ENCODE data around the gene NTM. TPM values are rescaled to one million over a fixed set of nuclear protein-coding genes. Genes with fewer than 3 reads are reported as not detected.

NTM gene
- total RNA-seq, 1 donor from 2014 or later = not detected

DNA sequence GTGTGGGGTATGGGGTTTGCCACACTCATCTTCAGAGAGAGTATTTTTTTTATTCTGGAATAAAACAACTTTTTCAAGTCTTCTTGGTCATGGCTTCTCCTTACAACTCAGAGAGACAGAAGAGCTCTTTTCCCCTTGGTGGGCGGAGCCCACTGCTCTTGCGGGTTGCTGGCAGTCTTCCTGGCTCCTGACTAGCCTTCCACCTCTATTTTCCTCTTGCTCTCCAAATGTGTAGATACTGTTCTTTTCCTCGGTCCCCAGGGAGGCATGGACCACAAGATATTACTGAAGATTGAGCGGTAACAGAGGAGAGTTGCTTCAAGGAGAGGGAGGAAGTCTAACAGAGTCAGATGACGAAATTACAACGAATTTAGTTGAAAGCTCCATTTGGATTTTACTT lies 210.6 kb downstream of the NTM start:
- intact Hi-C loops (cut with micrococcal nuclease) = no loop called here
- no peak for DNase-seq (ENCODE audit: low spot score)
- H3K4me3 Mint-ChIP-seq = no peak overlapping the region
- H3K9me3 Mint-ChIP-seq = no peaks in the 10 kb centered on the region
- H3K4me1 Mint-ChIP-seq (ENCODE audit: low read depth) = no peaks in the 10 kb centered on the region
- H3K27me3 Mint-ChIP-seq (ENCODE audit: insufficient read depth) = no peaks in the 10 kb centered on the region
- H3K36me3 Mint-ChIP-seq (ENCODE audit: low read depth) = no peaks in the 10 kb centered on the region
- no peak overlapping the region for H3K27ac Mint-ChIP-seq

DNA sequence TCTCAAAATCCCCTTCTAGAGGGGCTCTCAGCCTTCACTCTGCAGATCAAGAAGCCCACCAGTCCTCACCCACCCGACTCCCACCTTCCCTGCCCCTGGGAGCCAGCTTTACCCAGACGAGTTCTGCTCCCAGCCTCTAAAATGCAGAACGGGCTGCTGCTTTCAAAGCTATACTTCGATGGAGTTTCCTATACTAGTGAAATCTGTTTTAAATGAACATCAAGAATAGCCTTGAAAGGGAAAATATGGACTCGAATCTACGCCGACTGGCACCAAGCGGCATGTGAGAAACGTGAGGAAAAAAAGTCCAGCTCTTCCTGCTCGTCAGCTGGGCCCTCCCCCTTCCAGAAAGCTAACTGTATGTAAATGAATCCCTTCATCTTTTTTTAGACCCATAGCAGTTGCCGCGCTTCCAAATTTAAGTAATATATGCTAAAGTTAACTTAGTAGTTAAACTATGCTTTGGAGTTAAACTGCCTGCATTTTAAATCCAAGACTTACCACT lies 211.7 kb downstream of the NTM start:
- no peaks in the 10 kb centered on the region for H3K36me3 Mint-ChIP-seq (ENCODE audit: low read depth)
- H3K4me3 Mint-ChIP-seq = no peak overlapping the region
- DNase-seq (ENCODE audit: low spot score) = no peak
- no peaks in the 10 kb centered on the region for H3K4me1 Mint-ChIP-seq (ENCODE audit: low read depth)
- intact Hi-C loops (cut with micrococcal nuclease) = no loop called here
- no peaks in the 10 kb centered on the region for H3K27me3 Mint-ChIP-seq (ENCODE audit: insufficient read depth)
- H3K9me3 Mint-ChIP-seq = no peaks in the 10 kb centered on the region
- H3K27ac Mint-ChIP-seq = no peak overlapping the region

DNA sequence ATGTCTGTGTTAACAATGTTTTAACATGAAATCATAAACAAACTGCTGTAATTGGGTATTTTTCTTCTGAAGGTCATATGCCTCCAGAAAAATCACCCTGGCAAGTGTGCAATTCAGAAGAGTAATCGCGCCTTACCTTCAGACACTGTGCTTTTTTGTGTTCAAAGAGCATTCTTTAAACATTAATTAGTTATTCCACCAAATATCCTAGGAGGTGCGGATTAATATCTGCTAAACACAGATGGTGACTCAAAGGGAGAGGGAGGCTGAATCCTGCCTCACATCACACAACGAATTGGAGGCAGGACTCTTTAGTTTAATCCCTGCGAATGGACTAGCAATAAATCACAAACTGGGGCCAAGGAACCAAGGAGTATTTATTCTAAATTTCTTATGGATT lies 213.0 kb downstream of the NTM start:
- H3K36me3 Mint-ChIP-seq (ENCODE audit: low read depth) = no peaks in the 10 kb centered on the region
- no peaks in the 10 kb centered on the region for H3K4me1 Mint-ChIP-seq (ENCODE audit: low read depth)
- no peak overlapping the region for H3K27ac Mint-ChIP-seq
- no peak for DNase-seq (ENCODE audit: low spot score)
- no peaks in the 10 kb centered on the region for H3K27me3 Mint-ChIP-seq (ENCODE audit: insufficient read depth)
- H3K9me3 Mint-ChIP-seq = no peaks in the 10 kb centered on the region
- intact Hi-C loops (cut with micrococcal nuclease) = no loop called here
- H3K4me3 Mint-ChIP-seq = no peak overlapping the region

DNA sequence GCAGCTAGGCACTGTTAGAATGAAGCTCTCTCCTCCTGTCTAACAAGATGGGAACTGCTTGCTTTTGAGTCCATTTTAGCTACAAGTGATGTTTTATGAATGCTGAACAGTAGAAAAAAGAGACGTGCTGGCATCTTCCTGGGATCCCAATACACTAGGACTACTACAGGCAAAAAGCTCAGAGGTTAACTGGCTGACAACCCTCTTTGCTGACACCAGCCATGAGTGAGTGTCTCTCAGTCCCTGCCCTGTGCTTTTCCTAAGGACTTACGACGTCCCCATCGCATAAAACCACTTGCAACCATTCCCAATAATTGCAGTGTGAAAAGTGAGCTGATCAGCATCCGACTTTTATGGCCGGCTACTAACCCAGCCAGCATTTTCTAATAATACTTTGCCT lies 213.5 kb downstream of the NTM start:
- no peaks in the 10 kb centered on the region for H3K27me3 Mint-ChIP-seq (ENCODE audit: insufficient read depth)
- H3K4me3 Mint-ChIP-seq = no peak overlapping the region
- no peaks in the 10 kb centered on the region for H3K36me3 Mint-ChIP-seq (ENCODE audit: low read depth)
- no peaks in the 10 kb centered on the region for H3K9me3 Mint-ChIP-seq
- intact Hi-C loops (cut with micrococcal nuclease) = no loop called here
- H3K4me1 Mint-ChIP-seq (ENCODE audit: low read depth) = no peaks in the 10 kb centered on the region
- DNase-seq (ENCODE audit: low spot score) = no peak
- H3K27ac Mint-ChIP-seq = no peak overlapping the region

DNA sequence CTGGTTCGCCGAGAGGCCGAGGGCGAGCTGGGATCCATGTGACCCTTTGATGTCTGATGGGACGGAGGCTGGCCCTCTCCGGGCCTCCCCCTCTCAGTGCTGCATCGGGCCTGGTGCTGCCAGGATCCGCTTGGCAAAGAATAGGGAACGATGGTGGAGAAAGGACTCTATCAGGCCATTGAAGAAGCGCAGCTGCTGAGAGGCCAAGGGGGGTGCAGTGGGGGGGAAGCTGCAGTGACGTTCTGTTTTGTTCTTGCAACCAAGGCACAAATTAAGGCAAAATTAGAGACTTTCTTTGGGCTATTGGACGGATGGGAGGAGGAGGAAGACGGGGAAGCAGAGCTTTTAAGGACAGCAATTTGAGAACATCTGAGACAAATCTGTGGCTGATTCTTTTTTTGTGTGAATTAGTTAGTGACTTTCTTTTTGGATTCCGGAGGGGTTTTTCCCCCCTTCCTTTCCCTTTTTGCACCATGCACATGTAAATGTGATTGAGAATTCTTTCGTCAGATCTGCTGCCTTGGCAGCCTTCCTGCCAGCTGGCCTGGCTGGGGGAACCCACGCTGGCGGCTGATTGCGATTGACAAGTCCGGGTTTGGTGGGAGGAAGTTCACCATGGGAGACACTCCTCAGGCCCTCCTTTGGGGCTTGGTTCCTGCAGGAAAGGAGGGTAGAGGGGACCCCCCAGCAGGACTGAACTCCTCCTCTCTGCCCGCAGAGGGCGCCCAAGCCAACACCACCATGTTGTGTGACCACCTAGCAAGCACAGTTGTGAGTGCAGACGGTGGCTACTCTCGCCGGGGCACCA lies 214.6 kb downstream of the NTM start:
- no peak for DNase-seq (ENCODE audit: low spot score)
- Mint-ChIP-seq H3K4me1 (ENCODE audit: low read depth) (no peaks in the 10 kb centered on the region), H3K27me3 (ENCODE audit: insufficient read depth) (no peaks in the 10 kb centered on the region), H3K9me3 (no peaks in the 10 kb centered on the region), H3K27ac (no peak overlapping the region), H3K4me3 (no peak overlapping the region), H3K36me3 (ENCODE audit: low read depth) (no peaks in the 10 kb centered on the region)
- intact Hi-C loops (cut with micrococcal nuclease) = no loop called here

DNA sequence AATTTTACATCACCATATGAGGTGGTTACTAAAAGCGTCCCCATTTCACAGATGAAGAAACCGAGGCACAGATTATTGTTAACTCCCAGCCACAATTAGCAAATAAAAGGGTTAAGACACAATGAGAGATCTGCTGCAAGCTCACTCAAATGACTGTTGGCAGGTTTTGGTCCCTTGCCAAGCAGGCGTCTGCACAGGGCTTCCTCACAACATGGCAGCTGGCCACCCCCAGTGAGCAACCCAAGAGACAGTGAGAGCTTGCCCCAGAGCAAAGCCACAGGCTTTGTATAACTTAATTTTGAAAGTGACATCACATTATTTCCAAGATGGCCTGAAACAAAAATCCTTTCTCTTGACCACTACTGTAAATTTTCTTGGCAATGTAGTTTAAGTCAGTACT lies 217.6 kb downstream of the NTM start:
- intact Hi-C loops (cut with micrococcal nuclease) = no loop called here
- Mint-ChIP-seq H3K36me3 (ENCODE audit: low read depth) (no peaks in the 10 kb centered on the region), H3K27ac (no peak overlapping the region), H3K4me1 (ENCODE audit: low read depth) (no peaks in the 10 kb centered on the region), H3K9me3 (no peaks in the 10 kb centered on the region), H3K27me3 (ENCODE audit: insufficient read depth) (no peaks in the 10 kb centered on the region), H3K4me3 (no peak overlapping the region)
- no peak for DNase-seq (ENCODE audit: low spot score)

DNA sequence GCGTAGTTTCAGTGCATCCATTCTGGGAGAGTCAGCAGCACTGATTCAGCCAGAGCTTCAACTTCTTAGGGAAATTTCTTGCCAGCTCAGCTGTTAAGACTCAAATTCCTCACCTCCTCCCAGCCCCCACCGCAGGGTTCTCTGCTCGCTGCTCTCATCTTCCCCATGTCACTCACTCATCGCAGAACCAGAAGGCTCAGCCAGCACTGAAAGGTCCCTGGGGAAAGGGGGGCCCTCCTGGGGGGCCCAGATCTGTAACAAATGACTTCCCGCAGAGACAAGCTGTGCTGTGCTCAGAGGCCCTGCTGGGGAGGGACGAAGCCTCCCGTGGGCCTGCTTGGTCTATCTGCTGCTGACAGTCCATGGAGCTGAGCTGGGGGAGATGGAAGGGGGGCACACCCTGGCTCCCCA lies 220.6 kb downstream of the NTM start:
- Mint-ChIP-seq H3K36me3 (ENCODE audit: low read depth) (no peaks in the 10 kb centered on the region), H3K27ac (no peak overlapping the region), H3K27me3 (ENCODE audit: insufficient read depth) (no peaks in the 10 kb centered on the region), H3K4me3 (no peak overlapping the region), H3K9me3 (no peaks in the 10 kb centered on the region), H3K4me1 (ENCODE audit: low read depth) (no peaks in the 10 kb centered on the region)
- intact Hi-C loops (cut with micrococcal nuclease) = no loop called here
- DNase-seq (ENCODE audit: low spot score) = no peak

DNA sequence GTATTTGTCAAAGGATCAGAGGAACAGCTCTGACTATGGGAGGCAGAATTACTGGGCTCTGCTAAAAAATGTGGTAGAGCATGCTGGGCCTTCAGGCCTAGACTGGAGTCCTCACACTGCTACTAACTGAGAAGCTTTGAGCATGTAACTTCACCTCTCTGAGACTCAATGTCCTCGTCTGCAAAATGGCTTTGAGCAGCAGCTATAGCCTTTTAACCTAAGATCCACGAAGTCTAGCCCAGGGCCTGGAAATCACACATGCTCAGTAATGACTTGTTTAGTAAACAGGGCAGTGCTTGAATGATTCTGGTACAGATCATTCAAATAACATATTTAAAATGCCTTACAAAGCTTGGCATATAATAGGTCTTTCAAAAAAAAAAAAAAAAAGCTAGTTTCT lies 221.7 kb downstream of the NTM start:
- Mint-ChIP-seq H3K9me3 (no peaks in the 10 kb centered on the region), H3K4me1 (ENCODE audit: low read depth) (no peaks in the 10 kb centered on the region), H3K36me3 (ENCODE audit: low read depth) (no peaks in the 10 kb centered on the region), H3K27ac (no peak overlapping the region), H3K4me3 (no peak overlapping the region), H3K27me3 (ENCODE audit: insufficient read depth) (no peaks in the 10 kb centered on the region)
- intact Hi-C loops (cut with micrococcal nuclease) = no loop called here
- DNase-seq (ENCODE audit: low spot score) = no peak

DNA sequence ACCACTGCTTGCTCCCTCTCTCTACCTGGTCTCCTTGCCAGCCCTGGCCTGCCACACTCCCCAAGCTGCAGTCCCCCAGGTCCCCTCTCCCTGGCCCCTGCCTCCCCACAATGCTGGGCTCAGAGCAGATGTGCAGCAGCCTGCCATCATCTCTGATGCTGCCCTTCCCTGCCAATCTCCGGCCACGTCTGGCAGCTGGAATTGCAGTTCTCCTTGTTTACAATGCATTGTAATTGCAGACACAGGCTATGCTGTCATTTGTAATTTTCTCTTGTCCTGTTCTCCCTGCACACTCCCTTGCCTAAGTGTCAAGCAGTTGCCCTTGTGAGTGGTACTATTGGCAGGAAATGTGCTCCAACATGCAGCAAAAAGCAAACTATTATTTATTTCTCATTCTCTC lies 222.3 kb downstream of the NTM start:
- H3K9me3 Mint-ChIP-seq = no peaks in the 10 kb centered on the region
- intact Hi-C loops (cut with micrococcal nuclease) = no loop called here
- no peak overlapping the region for H3K4me3 Mint-ChIP-seq
- no peak overlapping the region for H3K27ac Mint-ChIP-seq
- H3K36me3 Mint-ChIP-seq (ENCODE audit: low read depth) = no peaks in the 10 kb centered on the region
- no peaks in the 10 kb centered on the region for H3K4me1 Mint-ChIP-seq (ENCODE audit: low read depth)
- H3K27me3 Mint-ChIP-seq (ENCODE audit: insufficient read depth) = no peaks in the 10 kb centered on the region
- no peak for DNase-seq (ENCODE audit: low spot score)

DNA sequence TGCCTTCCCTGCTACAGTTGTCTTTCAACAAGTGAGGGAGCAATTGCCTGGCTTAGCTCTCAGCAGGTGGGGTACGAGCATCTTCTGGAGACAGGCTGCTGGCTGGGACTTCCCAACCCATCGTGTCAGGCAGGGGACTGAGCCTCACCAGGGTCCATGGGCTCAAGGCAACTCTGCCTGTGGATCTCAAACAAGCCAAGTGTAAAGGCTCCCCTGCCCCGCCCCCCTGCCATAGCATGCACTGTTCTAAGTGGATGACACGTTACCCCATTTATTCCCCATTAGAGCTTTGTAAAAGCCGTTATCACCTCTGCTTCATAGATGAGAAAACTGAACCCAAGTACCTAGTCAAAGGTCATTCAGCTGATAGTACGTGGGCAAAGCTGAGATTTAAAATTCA lies 222.9 kb downstream of the NTM start:
- Mint-ChIP-seq H3K27ac (no peak overlapping the region), H3K4me1 (ENCODE audit: low read depth) (no peaks in the 10 kb centered on the region), H3K36me3 (ENCODE audit: low read depth) (no peaks in the 10 kb centered on the region), H3K27me3 (ENCODE audit: insufficient read depth) (no peaks in the 10 kb centered on the region), H3K4me3 (no peak overlapping the region), H3K9me3 (no peaks in the 10 kb centered on the region)
- DNase-seq (ENCODE audit: low spot score) = no peak
- intact Hi-C loops (cut with micrococcal nuclease) = no loop called here

DNA sequence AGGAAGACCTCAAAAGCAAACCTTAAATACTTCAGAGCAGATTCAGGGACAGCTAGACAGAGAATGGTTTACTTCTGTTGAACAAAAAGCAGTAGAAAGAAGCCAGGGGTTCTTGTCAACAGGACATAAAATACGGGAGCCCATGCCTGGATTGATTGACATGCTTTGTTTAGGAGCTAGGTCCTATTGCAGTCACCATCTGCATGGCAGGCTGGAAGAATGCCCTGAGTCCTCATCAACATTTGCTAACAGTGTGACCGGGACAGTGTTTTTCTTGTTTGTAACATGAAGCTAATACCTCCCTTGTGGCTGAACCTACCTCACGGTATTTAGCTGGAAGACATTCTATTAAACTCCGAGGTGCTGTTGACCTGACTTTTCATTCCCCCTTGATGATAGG lies 225.4 kb downstream of the NTM start:
- H3K4me3 Mint-ChIP-seq = no peak overlapping the region
- H3K4me1 Mint-ChIP-seq (ENCODE audit: low read depth) = no peaks in the 10 kb centered on the region
- intact Hi-C loops (cut with micrococcal nuclease) = no loop called here
- H3K27ac Mint-ChIP-seq = no peak overlapping the region
- no peaks in the 10 kb centered on the region for H3K9me3 Mint-ChIP-seq
- no peaks in the 10 kb centered on the region for H3K36me3 Mint-ChIP-seq (ENCODE audit: low read depth)
- no peaks in the 10 kb centered on the region for H3K27me3 Mint-ChIP-seq (ENCODE audit: insufficient read depth)
- DNase-seq (ENCODE audit: low spot score) = no peak

DNA sequence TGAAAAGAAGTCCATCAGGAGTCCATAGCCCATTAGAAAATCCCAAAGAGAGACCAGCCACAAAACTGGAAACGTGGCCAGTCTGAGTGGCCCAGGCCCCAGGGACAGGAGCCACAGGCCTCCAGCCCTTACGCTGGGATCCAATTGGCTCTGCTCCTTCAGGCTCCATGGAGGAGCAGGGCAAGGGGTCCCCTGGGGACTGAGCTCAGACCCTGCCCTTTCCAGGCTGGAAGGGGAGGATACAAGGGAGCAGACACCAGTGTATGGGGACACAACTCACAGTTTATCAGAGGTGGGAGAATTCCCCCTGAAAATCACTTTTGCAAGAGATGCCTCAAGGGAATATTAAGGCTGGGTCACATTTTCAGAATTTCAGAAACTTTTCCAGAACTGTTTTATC lies 227.5 kb downstream of the NTM start:
- Mint-ChIP-seq H3K36me3 (ENCODE audit: low read depth) (no peaks in the 10 kb centered on the region), H3K27ac (no peak overlapping the region), H3K4me1 (ENCODE audit: low read depth) (no peaks in the 10 kb centered on the region), H3K9me3 (no peaks in the 10 kb centered on the region), H3K4me3 (no peak overlapping the region), H3K27me3 (ENCODE audit: insufficient read depth) (no peaks in the 10 kb centered on the region)
- no peak for DNase-seq (ENCODE audit: low spot score)
- intact Hi-C loops (cut with micrococcal nuclease) = no loop called here

DNA sequence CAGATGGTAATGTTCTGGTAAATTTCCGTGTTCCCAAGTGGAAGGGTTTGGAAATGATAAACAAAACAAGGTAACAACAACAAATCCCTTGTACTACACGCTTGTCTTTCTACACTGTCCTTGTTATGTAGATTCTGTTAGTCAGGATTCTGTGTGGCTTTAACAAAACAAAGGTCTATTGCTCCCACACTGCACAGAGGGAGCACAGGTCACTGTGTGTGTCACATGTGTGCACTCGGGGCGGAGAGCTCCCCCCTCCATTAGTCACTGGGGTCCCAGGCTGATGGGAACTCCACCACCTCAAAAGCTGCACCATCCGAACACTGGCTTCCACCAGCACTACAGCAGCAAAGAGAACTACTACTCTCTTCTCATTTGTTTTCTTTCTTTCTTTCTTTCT lies 227.9 kb downstream of the NTM start:
- intact Hi-C loops (cut with micrococcal nuclease) = no loop called here
- Mint-ChIP-seq H3K4me3 (no peak overlapping the region), H3K27me3 (ENCODE audit: insufficient read depth) (no peaks in the 10 kb centered on the region), H3K27ac (no peak overlapping the region), H3K4me1 (ENCODE audit: low read depth) (no peaks in the 10 kb centered on the region), H3K36me3 (ENCODE audit: low read depth) (no peaks in the 10 kb centered on the region), H3K9me3 (no peaks in the 10 kb centered on the region)
- no peak for DNase-seq (ENCODE audit: low spot score)

DNA sequence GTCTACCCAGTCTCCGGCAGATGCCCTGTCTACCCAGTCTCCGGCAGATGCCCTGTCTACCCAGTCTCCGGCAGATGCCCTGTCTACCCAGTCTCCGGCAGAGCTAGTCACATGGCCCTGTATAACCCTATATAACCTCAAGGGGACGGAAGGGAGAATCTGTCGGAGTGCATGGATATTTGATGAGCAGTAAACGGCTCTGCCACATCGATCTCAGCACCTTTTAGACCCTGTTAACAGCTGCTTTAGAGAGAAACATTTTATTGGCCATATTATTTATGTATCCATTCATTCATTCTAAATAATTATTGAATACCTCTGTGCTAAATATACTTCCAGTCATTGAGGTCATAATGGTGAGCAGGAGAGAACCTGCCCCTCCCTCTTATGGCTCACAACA lies 228.9 kb downstream of the NTM start:
- no peak overlapping the region for H3K4me3 Mint-ChIP-seq
- H3K27ac Mint-ChIP-seq = no peak overlapping the region
- no peaks in the 10 kb centered on the region for H3K4me1 Mint-ChIP-seq (ENCODE audit: low read depth)
- no peaks in the 10 kb centered on the region for H3K27me3 Mint-ChIP-seq (ENCODE audit: insufficient read depth)
- no peaks in the 10 kb centered on the region for H3K36me3 Mint-ChIP-seq (ENCODE audit: low read depth)
- DNase-seq (ENCODE audit: low spot score) = no peak
- intact Hi-C loops (cut with micrococcal nuclease) = no loop called here
- no peaks in the 10 kb centered on the region for H3K9me3 Mint-ChIP-seq
